ENCODE measurements around the gene KMO. TPM values are rescaled to one million over a fixed set of nuclear protein-coding genes. Genes with fewer than 3 reads are reported as not detected.

The KMO gene
- total and polyA plus RNA-seq, 2 of the 8 experiments (the other 6 are each of a cell fraction or from before 2014, with no cell fraction given): not detected

DNA sequence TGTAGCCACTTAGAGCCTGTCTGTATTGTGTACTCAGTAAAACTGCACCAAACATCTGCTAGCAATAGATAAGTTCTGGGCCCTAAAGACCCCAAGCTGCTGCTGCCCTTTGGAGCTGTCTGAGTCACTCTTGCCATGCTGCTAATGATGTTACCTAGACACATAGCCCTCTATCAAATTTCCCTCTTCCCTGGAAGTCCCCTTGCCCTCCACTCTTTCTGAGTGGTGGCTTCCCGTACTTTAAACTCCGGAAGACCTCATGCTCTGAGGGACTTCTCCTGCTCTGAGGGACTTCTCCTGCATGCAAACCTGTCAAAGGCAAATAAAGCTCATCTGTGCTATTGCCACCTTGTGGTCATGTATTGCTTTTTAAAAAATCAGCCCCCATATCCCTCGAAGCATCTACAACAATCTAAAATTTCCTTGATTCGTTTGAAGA lies 46.6 kb upstream of the KMO start:
- no peaks in the 10 kb centered on the region for H3K4me1 ChIP-seq (replicated peaks in 1 of 4; ENCODE audit: control insufficient read depth in 3 of 4, insufficient read depth in 4 of 4, low read length in 3 of 4)
- ChIA-PET POLR2A (ENCODE audit: partially characterized antibody) (interaction anchor here (0.8 kb wide), 1 partner anchor 8 kb away, joined by 3 read pairs; no protein-coding TSS in a partner anchor), CTCF (ENCODE audit: partially characterized antibody) (interaction anchor here (0.5 to 2.9 kb wide), 30 partner anchors 9 to 1020 kb away, joined by 3 to 15 read pairs (median 4); no protein-coding TSS in a partner anchor)
- no peak overlapping the region for H2BK5ac ChIP-seq (ENCODE audit: low read depth, low read length)
- no peak overlapping the region for H2AFZ ChIP-seq (ENCODE audit: low read length)
- no peak overlapping the region for H3K18ac ChIP-seq (ENCODE audit: extremely low read depth, low read length)
- H3K56ac ChIP-seq (replicated peaks; ENCODE audit: insufficient read length, low read depth, low read length): no peak overlapping the region
- no peak overlapping the region for H4K91ac ChIP-seq (replicated peaks; ENCODE audit: insufficient read length, low read length)
- no peaks in the 10 kb centered on the region for H3K9me3 ChIP-seq (ENCODE audit: insufficient read depth in 2 of 2, low read depth in 1 of 2, low read length in 1 of 2)
- no peaks in the 10 kb centered on the region for H3K79me2 ChIP-seq (ENCODE audit: control insufficient read depth in 1 of 2, insufficient read depth in 2 of 2, low read length in 2 of 2)
- no peak overlapping the region for H3K4ac ChIP-seq (replicated peaks; ENCODE audit: insufficient read length, low read depth, low read length)
- H3K27me3 ChIP-seq (replicated peaks in 1 of 4; ENCODE audit: control insufficient read depth in 3 of 4, extremely low read depth in 1 of 4, insufficient read depth in 3 of 4, low read length in 3 of 4): no peaks in the 10 kb centered on the region
- H4K20me1 ChIP-seq (replicated peaks in 1 of 2; ENCODE audit: control insufficient read depth in 1 of 2, insufficient read depth in 2 of 2, low read length in 2 of 2): no peaks in the 10 kb centered on the region
- no peak overlapping the region for H3K14ac ChIP-seq (ENCODE audit: insufficient read length)
- no peaks in the 10 kb centered on the region for H3K36me3 ChIP-seq (ENCODE audit: control insufficient read depth in 2 of 4, insufficient read depth in 4 of 4, low read length in 3 of 4)
- no peak overlapping the region for H2BK120ac ChIP-seq (replicated peaks; ENCODE audit: low read depth, low read length)
- no peak overlapping the region for H2AK5ac ChIP-seq (ENCODE audit: low read depth, low read length)
- H3K23ac ChIP-seq (ENCODE audit: insufficient read length): no peak overlapping the region
- no peak overlapping the region for H3K9ac ChIP-seq (replicated peaks in 1 of 4; ENCODE audit: extremely low read depth in 1 of 4, low read depth in 3 of 4, low read length in 3 of 4)
- 86% methylated on average over 4 of the region's 4 CpGs; no CpG with 5 or more reads in 1 of the 2 experiments for WGBS, 2 experiments (ENCODE audit: extremely low coverage in 1 of 2, insufficient coverage in 1 of 2, insufficient read length in 1 of 2, insufficient replicate concordance in 2 of 2, low coverage in 1 of 2, low lambda C conversion rate in 2 of 2, missing lambda C conversion rate in 1 of 2)
- H2BK20ac ChIP-seq (ENCODE audit: low read length): no peak overlapping the region
- H3K79me1 ChIP-seq (ENCODE audit: low read depth, low read length): no peaks in the 10 kb centered on the region
- H3K4me2 ChIP-seq (ENCODE audit: insufficient read depth in 1 of 2, low read depth in 2 of 2, low read length in 2 of 2): no peak overlapping the region
- no peak overlapping the region for H2BK12ac ChIP-seq (ENCODE audit: low read depth, low read length)
- H4K5ac ChIP-seq (ENCODE audit: insufficient read length, low read depth, low read length): no peak overlapping the region
- H3K23me2 ChIP-seq (ENCODE audit: low read depth, low read length): no peaks in the 10 kb centered on the region
- FAIRE-seq: peak; percentile 83
- no peak overlapping the region for H2BK15ac ChIP-seq (ENCODE audit: low read length)
- no peak overlapping the region for H4K8ac ChIP-seq (ENCODE audit: extremely low read depth, insufficient read depth, low read length)
- H3K4me3 ChIP-seq (ENCODE audit: extremely low read depth in 1 of 4, insufficient read depth in 2 of 4, low read depth in 3 of 4, low read length in 4 of 4): no peak overlapping the region
- no peak overlapping the region for H3K27ac ChIP-seq (ENCODE audit: low read depth, low read length)
- no peak for DNase-seq (ENCODE audit: low read depth in 1 of 2, low spot score in 2 of 2)
- TF ChIP-seq EP300 (IDR thresholded peaks at IDR 0.05; ENCODE audit: borderline replicate concordance in 1 of 2, low read depth in 2 of 2, low read length in 2 of 2) (no peak), BACH1 (IDR thresholded peaks at IDR 0.05; ENCODE audit: low read length) (no peak), SIX5 (IDR thresholded peaks at IDR 0.05; ENCODE audit: low read depth, low read length) (no peak), TAF7 (optimal IDR thresholded peaks at IDR 0.05; ENCODE audit: borderline replicate concordance, low read depth, low read length) (no peak), CBX8 (IDR thresholded peaks at IDR 0.05; ENCODE audit: borderline replicate concordance, low read depth, low read length) (no peak), YY1 (IDR thresholded peaks at IDR 0.05; ENCODE audit: low read depth, low read length) (no peak), TBP (IDR thresholded peaks at IDR 0.05; ENCODE audit: low read depth, low read length) (no peak), RAD21 (IDR thresholded peaks at IDR 0.05 in 1 of 2, conservative IDR thresholded peaks at IDR 0.05 in 1 of 2; ENCODE audit: low read depth in 2 of 2, low read length in 2 of 2) (peak; percentile 61 to 69)
- TF ChIP-seq, protein P1, sequence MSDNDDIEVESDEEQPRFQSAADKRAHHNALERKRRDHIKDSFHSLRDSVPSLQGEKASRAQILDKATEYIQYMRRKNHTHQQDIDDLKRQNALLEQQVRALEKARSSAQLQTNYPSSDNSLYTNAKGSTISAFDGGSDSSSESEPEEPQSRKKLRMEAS (IDR thresholded peaks at IDR 0.05): peak; percentile 63; the same call in 1 of the 2 replicates
- TF ChIP-seq, protein P2, sequence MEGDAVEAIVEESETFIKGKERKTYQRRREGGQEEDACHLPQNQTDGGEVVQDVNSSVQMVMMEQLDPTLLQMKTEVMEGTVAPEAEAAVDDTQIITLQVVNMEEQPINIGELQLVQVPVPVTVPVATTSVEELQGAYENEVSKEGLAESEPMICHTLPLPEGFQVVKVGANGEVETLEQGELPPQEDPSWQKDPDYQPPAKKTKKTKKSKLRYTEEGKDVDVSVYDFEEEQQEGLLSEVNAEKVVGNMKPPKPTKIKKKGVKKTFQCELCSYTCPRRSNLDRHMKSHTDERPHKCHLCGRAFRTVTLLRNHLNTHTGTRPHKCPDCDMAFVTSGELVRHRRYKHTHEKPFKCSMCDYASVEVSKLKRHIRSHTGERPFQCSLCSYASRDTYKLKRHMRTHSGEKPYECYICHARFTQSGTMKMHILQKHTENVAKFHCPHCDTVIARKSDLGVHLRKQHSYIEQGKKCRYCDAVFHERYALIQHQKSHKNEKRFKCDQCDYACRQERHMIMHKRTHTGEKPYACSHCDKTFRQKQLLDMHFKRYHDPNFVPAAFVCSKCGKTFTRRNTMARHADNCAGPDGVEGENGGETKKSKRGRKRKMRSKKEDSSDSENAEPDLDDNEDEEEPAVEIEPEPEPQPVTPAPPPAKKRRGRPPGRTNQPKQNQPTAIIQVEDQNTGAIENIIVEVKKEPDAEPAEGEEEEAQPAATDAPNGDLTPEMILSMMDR (IDR thresholded peaks at IDR 0.05; ENCODE audit: control extremely low read depth in 1 of 3, insufficient read depth in 1 of 3, low read depth in 1 of 3, low read length in 3 of 3): peak in 2 of 3 experiments; percentile 45 to 67; a peak in 3 of 4 replicates
